Effector memory CD4-positive, alpha-beta T cell (primary cell): ENCODE data around the gene SORCS1.

Source experiments
- DNase-seq, 3 donors: peaks; one replicate each; pipeline ENCODE4 v3.0.0-alpha.2; 2020
- H3K27ac ChIP-seq: 2 replicates; pipeline ENCODE4 v1.7.0; 2013; ENCODE audit warnings: mild to moderate bottlenecking, low read length, moderate library complexity; ENCODE audit not compliant: insufficient read depth, poor library complexity, severe bottlenecking
- H3K27me3 ChIP-seq: replicated peaks from 2 replicates; pipeline ENCODE4 v1.7.0; 2013; ENCODE audit warnings: mild to moderate bottlenecking, low read length; ENCODE audit not compliant: insufficient read depth, control insufficient read depth, poor library complexity, severe bottlenecking
- H3K36me3 ChIP-seq: 2 replicates; pipeline ENCODE4 v1.7.0; 2013; ENCODE audit warnings: mild to moderate bottlenecking, low read length, moderate library complexity; ENCODE audit not compliant: control insufficient read depth, insufficient read depth
- H3K4me1 ChIP-seq: 2 replicates; pipeline ENCODE4 v1.7.0; 2013; ENCODE audit warnings: low read length, mild to moderate bottlenecking; ENCODE audit not compliant: control insufficient read depth, insufficient read depth, poor library complexity, severe bottlenecking
- H3K4me3 ChIP-seq: 2 replicates; pipeline ENCODE4 v1.7.0; 2013; ENCODE audit warnings: low read length, low read depth, mild to moderate bottlenecking; ENCODE audit not compliant: insufficient read depth, poor library complexity, severe bottlenecking
- H3K9me3 ChIP-seq: 2 replicates; pipeline ENCODE4 v1.7.0; 2013; ENCODE audit warnings: mild to moderate bottlenecking, low read length, moderate library complexity; ENCODE audit not compliant: control insufficient read depth

The SORCS1 gene

DNA sequence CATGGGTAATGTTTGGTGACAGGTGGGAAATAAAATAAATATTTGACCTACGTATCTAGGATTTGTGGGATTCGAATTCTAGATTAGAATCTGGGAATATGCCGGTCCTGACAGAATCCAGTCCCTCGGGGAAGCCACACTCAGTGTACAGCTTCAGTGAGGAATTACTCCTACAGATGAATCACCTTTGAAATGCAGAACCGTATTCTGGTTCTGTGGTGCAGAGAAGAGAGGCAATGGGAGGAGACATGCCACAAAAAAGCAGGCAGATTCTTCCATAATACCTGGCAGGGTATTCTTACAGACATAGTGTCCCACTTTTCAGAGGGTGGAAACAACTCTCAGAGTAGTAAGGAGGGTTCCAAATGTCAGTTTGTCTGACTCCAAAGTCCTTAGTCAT, 286.9 kb downstream of the SORCS1 start:
- H3K27ac ChIP-seq = no peak overlapping the region
- no peaks in the 10 kb centered on the region for H3K27me3 ChIP-seq
- no peaks in the 10 kb centered on the region for H3K36me3 ChIP-seq
- no peak overlapping the region for H3K4me3 ChIP-seq
- DNase-seq = no peak
- no peaks in the 10 kb centered on the region for H3K9me3 ChIP-seq
- no peaks in the 10 kb centered on the region for H3K4me1 ChIP-seq

DNA sequence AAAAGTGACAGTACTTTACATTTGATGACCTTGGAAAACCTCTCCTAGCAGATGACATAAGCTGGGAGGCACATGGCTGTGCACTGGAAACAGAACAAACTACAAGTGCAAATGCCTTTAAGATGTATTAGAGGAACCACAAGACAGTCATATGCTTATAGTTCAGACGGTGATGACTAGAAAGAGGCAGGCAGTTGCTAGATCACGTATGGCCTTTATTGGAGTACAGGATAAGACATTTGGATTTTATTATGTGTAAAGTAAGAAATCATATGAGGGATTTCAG, 290.0 kb downstream of the SORCS1 start:
- H3K4me1 ChIP-seq = no peaks in the 10 kb centered on the region
- H3K27ac ChIP-seq = no peak overlapping the region
- H3K4me3 ChIP-seq = no peak overlapping the region
- no peaks in the 10 kb centered on the region for H3K9me3 ChIP-seq
- H3K27me3 ChIP-seq = no peaks in the 10 kb centered on the region
- no peaks in the 10 kb centered on the region for H3K36me3 ChIP-seq
- no peak for DNase-seq

DNA sequence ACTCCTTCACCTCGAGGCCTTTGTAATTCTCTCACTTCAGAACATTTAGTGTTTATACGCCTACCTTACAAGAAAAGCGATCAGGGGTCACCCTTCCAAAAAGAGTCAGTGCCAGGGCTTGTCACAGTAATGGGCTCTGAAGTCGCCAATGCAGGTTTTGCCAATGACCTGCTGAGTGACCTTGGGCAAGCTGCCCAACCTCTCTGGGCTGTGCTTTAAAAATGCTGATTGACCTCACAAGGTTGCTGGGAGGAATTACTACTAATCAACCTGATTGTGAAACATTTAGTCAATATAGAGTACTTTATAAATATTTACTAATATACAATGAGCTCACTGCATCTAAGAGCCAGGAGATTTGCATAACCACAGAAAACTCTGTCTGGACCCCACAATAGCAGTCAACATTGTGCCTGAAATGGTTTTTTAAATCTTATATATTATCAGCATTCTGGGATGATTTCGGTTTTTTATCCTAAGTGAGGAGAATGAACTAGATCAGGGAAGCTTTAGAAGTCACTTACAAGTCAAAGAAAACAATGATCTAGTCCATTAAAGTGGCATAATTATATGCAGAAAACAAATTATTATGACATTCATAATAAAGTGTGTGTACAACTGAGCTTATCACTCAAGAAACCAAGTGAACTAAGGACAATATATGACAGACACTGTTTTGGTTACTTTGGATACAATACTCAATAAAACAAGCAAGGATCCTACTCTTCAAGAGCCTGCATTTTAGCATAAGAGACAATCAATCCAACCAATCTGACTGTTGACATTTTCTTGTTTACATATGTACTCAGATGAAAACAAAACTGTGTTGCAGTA, 290.5 kb downstream of the SORCS1 start:
- H3K4me1 ChIP-seq = no peaks in the 10 kb centered on the region
- no peaks in the 10 kb centered on the region for H3K9me3 ChIP-seq
- H3K27me3 ChIP-seq = no peaks in the 10 kb centered on the region
- H3K4me3 ChIP-seq = no peak overlapping the region
- no peak overlapping the region for H3K27ac ChIP-seq
- no peak for DNase-seq
- H3K36me3 ChIP-seq = no peaks in the 10 kb centered on the region

DNA sequence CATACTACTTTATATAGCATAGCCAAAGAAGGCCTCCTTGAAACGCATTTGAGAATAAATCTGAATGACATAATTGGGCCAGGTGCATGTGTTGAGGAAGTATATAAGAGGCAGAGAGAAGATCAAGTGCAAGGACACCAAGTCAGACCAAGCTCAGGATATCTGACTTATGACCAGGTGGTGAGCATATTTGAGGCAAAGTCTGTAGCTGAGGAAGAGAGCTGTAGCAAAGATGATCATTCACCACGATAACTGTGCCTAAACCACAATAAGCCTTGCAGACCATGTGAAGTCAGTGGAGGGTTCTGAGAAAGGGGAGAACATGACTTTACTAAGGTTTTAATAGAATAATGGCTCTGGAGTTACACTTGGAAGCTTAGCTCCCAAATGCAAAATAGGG, 292.3 kb downstream of the SORCS1 start:
- Histone ChIP-seq H3K4me1 (no peaks in the 10 kb centered on the region), H3K4me3 (no peak overlapping the region), H3K36me3 (no peaks in the 10 kb centered on the region), H3K9me3 (no peaks in the 10 kb centered on the region), H3K27me3 (no peaks in the 10 kb centered on the region), H3K27ac (no peak overlapping the region)
- no peak for DNase-seq

DNA sequence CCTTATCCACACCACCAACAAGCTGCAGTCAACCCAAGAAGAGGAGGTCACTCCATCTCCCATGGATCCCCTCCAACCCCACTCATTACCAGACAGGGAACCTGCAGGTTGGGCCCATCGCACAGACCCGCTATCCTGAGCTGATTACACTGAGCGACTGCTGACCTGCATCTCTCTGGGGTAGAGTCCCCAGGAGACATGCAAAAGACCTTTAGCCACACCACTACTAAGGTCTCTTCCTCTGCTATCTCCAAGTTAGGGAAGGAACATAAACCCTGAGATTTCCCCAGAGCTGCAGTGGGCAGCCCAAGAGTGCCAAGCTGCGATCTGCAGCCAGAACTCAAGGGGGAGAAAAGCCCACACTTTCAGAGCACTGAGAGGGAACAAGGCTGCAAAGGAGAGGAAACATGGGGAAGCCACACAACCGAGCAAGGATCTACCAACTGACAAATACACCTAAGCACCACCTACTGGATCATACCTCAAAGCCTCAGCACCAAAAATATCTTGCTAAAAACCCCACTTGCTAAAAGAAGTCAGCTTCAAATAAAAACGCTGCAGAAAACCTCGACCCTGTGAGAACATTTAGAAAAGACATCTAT, 298.2 kb downstream of the SORCS1 start:
- Histone ChIP-seq H3K4me1 (no peaks in the 10 kb centered on the region), H3K9me3 (no peaks in the 10 kb centered on the region), H3K27ac (no peak overlapping the region), H3K4me3 (no peak overlapping the region), H3K27me3 (no peaks in the 10 kb centered on the region), H3K36me3 (no peaks in the 10 kb centered on the region)
- no peak for DNase-seq

DNA sequence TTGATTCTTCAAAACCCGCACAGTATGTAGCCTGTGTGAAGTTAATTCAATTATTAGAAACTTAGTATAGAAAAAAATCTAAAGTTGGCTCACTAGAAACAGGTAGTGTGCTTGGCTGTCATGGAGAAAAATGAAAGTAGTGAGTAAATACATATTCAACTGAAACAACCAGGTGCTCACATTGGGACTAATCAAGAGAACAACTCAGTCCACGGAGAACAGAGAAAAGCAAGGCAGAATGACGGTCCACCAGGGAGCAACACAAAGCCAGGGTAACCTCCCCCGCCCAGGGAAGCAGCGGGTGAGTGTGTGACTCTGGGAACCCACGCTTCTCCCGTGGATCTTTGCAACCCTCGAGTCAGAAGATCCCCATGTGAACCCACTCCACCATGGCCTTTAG, 300.5 kb downstream of the SORCS1 start:
- Histone ChIP-seq H3K27ac (no peak overlapping the region), H3K9me3 (no peaks in the 10 kb centered on the region), H3K4me1 (no peaks in the 10 kb centered on the region), H3K27me3 (no peaks in the 10 kb centered on the region), H3K36me3 (no peaks in the 10 kb centered on the region), H3K4me3 (no peak overlapping the region)
- no peak for DNase-seq

DNA sequence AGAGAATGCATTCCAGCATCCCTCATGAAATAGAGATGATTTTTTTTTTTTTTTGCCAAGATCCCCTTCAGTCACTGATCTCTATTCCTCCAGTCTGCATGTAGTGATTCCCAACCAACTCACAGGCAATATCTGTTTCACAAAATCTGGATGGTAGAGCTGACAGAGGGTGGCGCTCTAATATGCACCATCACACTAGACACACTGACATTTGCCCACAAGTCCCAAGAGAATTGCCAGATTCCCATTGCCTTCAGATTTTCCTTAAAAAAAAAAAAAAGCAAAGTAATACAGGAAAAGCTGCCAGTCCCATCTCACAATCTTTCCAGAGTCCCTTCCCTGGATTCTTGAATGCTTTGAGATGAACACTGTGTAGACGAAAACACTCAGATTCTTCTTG, 301.0 kb downstream of the SORCS1 start:
- Histone ChIP-seq H3K9me3 (no peaks in the 10 kb centered on the region), H3K4me3 (no peak overlapping the region), H3K27me3 (no peaks in the 10 kb centered on the region), H3K36me3 (no peaks in the 10 kb centered on the region), H3K27ac (no peak overlapping the region), H3K4me1 (no peaks in the 10 kb centered on the region)
- no peak for DNase-seq

DNA sequence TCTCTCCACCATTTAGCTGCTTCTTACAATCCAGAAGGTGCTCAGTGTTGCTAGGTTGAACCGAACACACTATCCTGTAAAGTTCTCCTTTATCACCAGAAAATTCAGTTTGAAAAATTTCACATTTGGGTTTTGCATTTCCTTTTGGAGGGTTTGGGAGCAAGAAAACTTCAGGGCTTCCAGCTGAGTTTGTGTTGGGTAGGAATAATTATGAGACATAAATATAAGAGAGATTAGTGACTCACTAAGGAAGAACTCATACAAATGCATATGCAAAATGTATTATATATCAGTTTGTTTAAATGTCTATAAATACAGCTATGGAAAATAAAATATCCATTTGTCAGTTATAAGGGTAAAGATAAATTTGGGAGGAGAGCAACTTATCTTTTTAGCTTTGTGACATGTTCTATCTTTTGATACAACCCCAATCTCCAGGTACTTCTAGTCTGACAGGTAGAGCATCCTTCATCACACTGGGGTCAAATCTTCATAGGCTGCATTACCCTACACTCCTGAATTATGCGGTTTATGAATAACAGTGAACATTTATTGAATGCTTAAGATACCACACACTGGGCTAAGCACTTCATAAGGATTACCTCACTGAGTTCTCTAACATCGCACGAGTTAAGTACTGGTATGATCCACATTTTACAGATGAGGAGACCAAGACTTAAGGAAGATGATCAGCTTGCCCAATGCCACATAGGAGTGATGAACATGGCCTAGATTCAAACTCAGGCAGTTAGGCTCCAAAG, 304.4 kb downstream of the SORCS1 start:
- Histone ChIP-seq H3K9me3 (no peaks in the 10 kb centered on the region), H3K4me1 (no peaks in the 10 kb centered on the region), H3K27me3 (no peaks in the 10 kb centered on the region), H3K4me3 (no peak overlapping the region), H3K27ac (no peak overlapping the region), H3K36me3 (no peaks in the 10 kb centered on the region)
- DNase-seq = no peak

DNA sequence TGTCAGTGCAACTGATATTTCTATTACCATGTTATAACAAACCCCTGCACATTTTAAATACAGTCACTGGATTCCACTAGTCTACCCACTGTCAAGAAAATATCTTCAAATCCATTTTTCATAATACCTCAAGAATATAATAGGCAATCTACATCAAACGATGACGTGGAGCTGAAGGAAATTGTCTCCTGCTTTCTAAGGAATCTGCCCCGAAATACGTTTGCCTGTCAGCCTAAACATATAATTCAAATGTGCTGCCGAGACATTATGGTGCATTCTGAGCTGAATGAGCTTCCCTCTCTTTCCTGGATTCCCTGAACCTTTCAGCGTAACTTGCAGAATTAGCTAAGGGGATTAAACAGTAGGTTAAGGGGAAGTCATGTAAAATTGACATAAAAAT, 306.8 kb downstream of the SORCS1 start:
- Histone ChIP-seq H3K27ac (no peak overlapping the region), H3K4me1 (no peaks in the 10 kb centered on the region), H3K36me3 (no peaks in the 10 kb centered on the region), H3K27me3 (no peaks in the 10 kb centered on the region), H3K9me3 (no peaks in the 10 kb centered on the region), H3K4me3 (no peak overlapping the region)
- DNase-seq = no peak

DNA sequence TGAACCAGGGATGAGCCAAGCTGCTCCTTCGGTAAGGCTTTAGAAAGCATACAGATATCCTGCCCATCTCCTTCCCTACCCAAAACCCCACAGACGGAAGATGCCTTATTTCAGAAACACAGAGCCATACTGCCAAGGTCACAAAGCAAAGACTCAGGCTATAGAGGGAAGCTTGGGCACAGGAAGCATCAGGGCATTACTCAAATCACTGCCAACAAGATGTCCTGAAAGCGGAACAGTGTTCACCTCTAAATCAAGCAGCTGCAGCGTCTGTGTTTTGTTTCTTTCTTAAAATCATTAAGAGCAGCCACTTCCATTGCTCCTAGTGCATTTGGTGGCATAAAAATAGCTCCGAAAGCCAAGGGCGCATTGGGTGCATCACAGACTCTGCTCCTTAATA, 307.3 kb downstream of the SORCS1 start:
- no peak for DNase-seq
- H3K27ac ChIP-seq = no peak overlapping the region
- H3K36me3 ChIP-seq = no peaks in the 10 kb centered on the region
- H3K4me3 ChIP-seq = no peak overlapping the region
- no peaks in the 10 kb centered on the region for H3K4me1 ChIP-seq
- H3K9me3 ChIP-seq = no peaks in the 10 kb centered on the region
- no peaks in the 10 kb centered on the region for H3K27me3 ChIP-seq
